K562 (cell line): ENCODE measurements around the gene GRIN2A. TPM values are rescaled to one million over a fixed set of nuclear protein-coding genes. Genes with fewer than 3 reads are reported as not detected.
A peak's percentile ranks its signal among the peaks of the same experiment; 100 is the strongest.

ENCODE experiments used
- ATAC-seq: fragments of 200-7000 bp; cut with Tn5 transposase; 3 replicates; pipeline ENCODE4 v1.9.1; 2020; ENCODE audit warnings: moderate library complexity
- BruUV-seq: library from RNA; stranded (reverse); fragments of 400-500 nt; replicated peaks from 2 replicates; lab custom pipeline; 2021; lab: Mats Ljungman, UMichigan
- CTCF ChIA-PET: fragments of 300-600 bp; formaldehyde crosslinking; extraction: SDS; loops from one replicate; lab custom pipeline; 2021; ENCODE audit warnings: low intra/inter-chr PET ratio; lab: Yijun Ruan, JAX
- POLR2A ChIA-PET: fragments of 300-600, 350-650 bp; sonication (Branson Sonifier 250); formaldehyde crosslinking; extraction: SDS; loops from one replicate; lab custom pipeline; 2021; ENCODE audit warnings: antibody characterized with exemption, inconsistent platforms; lab: Yijun Ruan, JAX
- DNase-seq, 4 experiments: peaks; one replicate each; pipeline versions ENCODE4 v3.0.0 to v3.0.0-alpha.2; 2011 to 2018; ENCODE audit warnings: low spot score in 3 of 4, mixed read lengths in 3 of 4; ENCODE audit errors: extremely low read depth in 1 of 4
- FAIRE-seq: peaks from 2 replicates; lab custom pipeline; 2011; peaks lifted over from hg19 to GRCh38; lab: Jason Lieb, UNC
- H2AFZ ChIP-seq: 2 replicates; pipeline ENCODE4 v1.6.0; 2011; ENCODE audit warnings: low read depth, low read length, control low read depth, inconsistent platforms
- H3K27ac ChIP-seq: fragments of 200-600 bp; 3 replicates; pipeline ENCODE4 v1.8.0; 2011; ENCODE audit warnings: low read depth, mild to moderate bottlenecking, control low read depth, inconsistent platforms, low read length, moderate library complexity, mixed read lengths; ENCODE audit errors: extremely low read depth
- H3K27me3 ChIP-seq, 2 experiments: fragments of 300-600 bp in 1 of 2; 2 replicates in 1 of 2; 3 replicates in 1 of 2; pipeline versions ENCODE4 v1.6.0 to v1.8.0; 2011; ENCODE audit warnings: inconsistent platforms in 2 of 2, low read length in 2 of 2, mild to moderate bottlenecking in 1 of 2, mixed read lengths in 1 of 2, moderate library complexity in 1 of 2; ENCODE audit not compliant: control insufficient read depth in 2 of 2, insufficient read depth in 2 of 2
- H3K36me3 ChIP-seq: fragments of 300-600 bp; 3 replicates; pipeline ENCODE4 v1.8.0; 2011; ENCODE audit warnings: mild to moderate bottlenecking, low read length, inconsistent platforms; ENCODE audit not compliant: control insufficient read depth, insufficient read depth
- H3K4me1 ChIP-seq, 2 experiments: fragments of 200-600 bp in 1 of 2; replicated peaks in 1 of 2; 2 replicates in 1 of 2; 3 replicates in 1 of 2; pipeline versions ENCODE4 v1.5.1 to v1.8.0; 2011; ENCODE audit warnings: inconsistent platforms in 2 of 2, low read length in 2 of 2, mild to moderate bottlenecking in 1 of 2, mixed read lengths in 1 of 2, moderate library complexity in 1 of 2; ENCODE audit not compliant: control insufficient read depth in 2 of 2, insufficient read depth in 2 of 2
- H3K4me2 ChIP-seq: 2 replicates; pipeline ENCODE4 v1.6.1; 2011; ENCODE audit warnings: low read length, control low read depth, inconsistent platforms, mixed read lengths; ENCODE audit not compliant: insufficient read depth
- H3K4me3 ChIP-seq: fragments of 200-600 bp; sonication (generic), shearing (Covaris generic); 2 replicates; pipeline ENCODE4 v1.5.1; 2016; ENCODE audit warnings: control low read depth, inconsistent platforms
- H3K79me2 ChIP-seq: fragments of 200-600 bp; 3 replicates; pipeline ENCODE4 v1.8.0; 2011; ENCODE audit warnings: low read length, inconsistent platforms; ENCODE audit not compliant: control insufficient read depth, insufficient read depth
- H3K9ac ChIP-seq, 2 experiments: 2 replicates each; pipeline versions ENCODE4 v1.6.0 to v1.6.1; 2011; ENCODE audit warnings: low read depth in 2 of 2, low read length in 2 of 2, control low read depth in 1 of 2, inconsistent platforms in 1 of 2, mild to moderate bottlenecking in 1 of 2, mixed read lengths in 1 of 2; ENCODE audit not compliant: insufficient read depth in 1 of 2
- H3K9me1 ChIP-seq: one replicate; pipeline ENCODE4 v1.6.0; 2011; ENCODE audit warnings: inconsistent platforms, mild to moderate bottlenecking, low read length, moderate library complexity; ENCODE audit not compliant: control insufficient read depth, insufficient read depth
- H3K9me3 ChIP-seq: replicated peaks from 2 replicates; pipeline ENCODE4 v1.5.1; 2011; ENCODE audit warnings: low read depth, low read length, inconsistent platforms; ENCODE audit not compliant: control insufficient read depth, insufficient read depth
- H4K20me1 ChIP-seq: replicated peaks from 2 replicates; pipeline ENCODE4 v1.6.1; 2011; ENCODE audit warnings: low read length, inconsistent platforms, mixed read lengths; ENCODE audit not compliant: control insufficient read depth, insufficient read depth
- CEBPG ChIP-seq, 3 experiments: fragments of 200-800 bp in 1 of 3; sonication (Bioruptor generic) in 1 of 3; sonication (generic) in 1 of 3; formaldehyde crosslinking in 1 of 3; IDR thresholded peaks in 2 of 3; conservative IDR thresholded peaks in 1 of 3; 2 replicates each; pipeline versions ENCODE4 v1.6.1 to v1.8.0; 2016 to 2022; ENCODE audit warnings: missing compliant biosample characterization in 2 of 3, missing genetic modification characterization in 2 of 3, mild to moderate bottlenecking in 1 of 3, missing genetic modification reagents in 1 of 3
- ZNF277 ChIP-seq: fragments of 250-450 bp; sonication (Bioruptor Pico); IDR thresholded peaks from 2 replicates; pipeline ENCODE4 v1.8.0; 2022; ENCODE audit warnings: inconsistent platforms, mild to moderate bottlenecking, moderate library complexity, borderline replicate concordance
- whole genome bisulfite sequencing: fragments of 100-300 bp; shearing (Covaris generic); methylation state at CpG from one replicate; pipeline ENCODE4 v1.1.6; 2016; ENCODE audit warnings: low coverage, mixed read lengths; ENCODE audit not compliant: insufficient coverage; ENCODE audit errors: missing lambda C conversion rate; 5-methylcytosine and 5-hydroxymethylcytosine counted together
- in situ Hi-C: fragments of 300-500 bp; cut with MboI; formaldehyde crosslinking; loops from 4 replicates; pipeline ENCODE4 v1.15.0; 2018; ENCODE audit warnings: inconsistent platforms, mixed read lengths
- intact Hi-C: fragments of 100-400 bp; cut with micrococcal nuclease; formaldehyde crosslinking; loops from 2 replicates; pipeline ENCODE4 v1.14.2; 2022
- polyA plus RNA-seq, 8 experiments: library from polyadenylated mRNA; depleted of rRNA in 4 of 8; stranded (reverse) in 5 of 8; unstranded in 3 of 8; fragments of >200 nt; fragmentation: Nextera tagmentation in 2 of 8; fragmentation: Illumina TruSeq in 1 of 8; extraction: Ambion mirVana in 2 of 8; extraction: Trizol in 1 of 8; gene quantifications; 2 replicates each; pipeline versions ENCODE4 v1.2.1 to v1.2.3, GENCODE V29; 2011 to 2014; ENCODE audit warnings: inconsistent platforms in 1 of 8, missing spikeins in 1 of 8
- total RNA-seq, 7 experiments: library from RNA; depleted of rRNA in 6 of 7; stranded (reverse); fragments of >200 nt in 6 of 7; fragmentation: Illumina TruSeq in 2 of 7; extraction: Trizol in 2 of 7; gene quantifications; 2 replicates each; pipeline versions ENCODE4 v1.2.1 to v1.2.3, GENCODE V29; 2011 to 2021; ENCODE audit warnings: low replicate concordance in 1 of 7

Gene GRIN2A
- total and polyA plus RNA-seq, 9 of the 15 experiments (the other 6 are each of a cell fraction or from before 2014, with no cell fraction given): not detected

- Histone ChIP-seq H3K4me2 (no peak overlapping the region), H3K27ac (no peak overlapping the region), H3K27me3 (peaks cover 0 to 4% of the 10 kb centered on the region in 2 experiments; a peak in 1 of 5 replicates), H3K4me1 (no peaks in the 10 kb centered on the region), H3K9ac (no peak overlapping the region), H3K36me3 (no peaks in the 10 kb centered on the region), H4K20me1 (no peaks in the 10 kb centered on the region), H3K4me3 (no peak overlapping the region), H3K9me1 (no peaks in the 10 kb centered on the region), H3K9me3 (no peaks in the 10 kb centered on the region), H3K79me2 (no peaks in the 10 kb centered on the region), H2AFZ (no peak overlapping the region)
- no peak for TF ChIP-seq CEBPG (CRISPR knock-in tag; IDR thresholded peaks at IDR 0.05)
- TF ChIP-seq CEBPG (tag; conservative IDR thresholded peaks at IDR 0.05 in 1 of 2, IDR thresholded peaks at IDR 0.05 in 1 of 2): peak; percentile 26 to 28; a peak in 1 of 4 replicates
- no peak for TF ChIP-seq ZNF277 (CRISPR knock-in tag)
- intact Hi-C loops: no loop called here
- under 1% methylated on average over 7 of the region's 7 CpGs for WGBS
- no peak for ATAC-seq
- POLR2A ChIA-PET: interaction anchor here (0.6 kb wide), 1 partner anchor 13 kb away, joined by 3 read pairs; no protein-coding TSS in a partner anchor
- no peak for DNase-seq
- in situ Hi-C loops: no loop called here
- no peak for FAIRE-seq
- CTCF ChIA-PET: no interaction called here
- no TSS peak for BruUV-seq
Observed at GRCh38 chr16:9953908-9954570, 228.2 kb downstream of the GRIN2A start.
